OCI-LY3 (cell line): ENCODE measurements around the gene RHPN2.
"Not testable (repeated sequence)": the region's sequence is repeated elsewhere in the genome, so short reads cannot be mapped to it uniquely, and the experiment has no call there.

Experiments used
- H2AFZ ChIP-seq: fragments of 200-600, 300-600 bp; shearing (Covaris generic); 2 replicates; pipeline ENCODE4 v1.6.0; 2014; ENCODE audit warnings: antibody characterized with exemption, low read depth, low read length
- H3K27ac ChIP-seq: fragments of 200-600, 300-600 bp; sonication (generic); 2 replicates; pipeline ENCODE4 v1.5.1; 2014; ENCODE audit warnings: mild to moderate bottlenecking, low read length, moderate library complexity, mixed read lengths
- H3K27me3 ChIP-seq: fragments of 200-600, 300-600 bp; sonication (generic); 2 replicates; pipeline ENCODE4 v1.6.1; 2014; ENCODE audit warnings: low read depth, low read length, mixed read lengths
- H3K36me3 ChIP-seq: fragments of 200-600, 300-600 bp; sonication (generic); replicated peaks from 2 replicates; pipeline ENCODE3; 2014; ENCODE audit warnings: low read depth, low read length, mixed read lengths
- H3K4me1 ChIP-seq: fragments of 300-600, 200-600 bp; sonication (generic); 2 replicates; pipeline ENCODE4 v1.6.1; 2014; ENCODE audit warnings: low read length, mixed read lengths
- H3K4me2 ChIP-seq: fragments of 200-600, 300-600 bp; sonication (generic); 2 replicates; pipeline ENCODE4 v1.6.1; 2014; ENCODE audit warnings: low read length, mixed read lengths
- H3K4me3 ChIP-seq: fragments of 300-600, 200-600 bp; sonication (generic); 2 replicates; pipeline ENCODE4 v1.5.1; 2014; ENCODE audit warnings: antibody characterized with exemption, mild to moderate bottlenecking, low read length, moderate library complexity
- H3K79me2 ChIP-seq: fragments of 300-600, 200-600 bp; shearing (Covaris generic); 2 replicates; pipeline ENCODE4 v1.6.1; 2014; ENCODE audit warnings: mild to moderate bottlenecking, low read length, mixed read lengths
- H3K9ac ChIP-seq: fragments of 300-600, 200-600 bp; shearing (Covaris generic); 2 replicates; pipeline ENCODE4 v1.6.0; 2014; ENCODE audit warnings: mild to moderate bottlenecking, low read length, moderate library complexity
- H3K9me3 ChIP-seq: fragments of 200-600, 300-600 bp; shearing (Covaris generic); 2 replicates; pipeline ENCODE4 v1.6.1; 2014; ENCODE audit warnings: low read length, mixed read lengths; ENCODE audit not compliant: insufficient read depth
- H4K20me1 ChIP-seq: fragments of 200-600, 300-600 bp; sonication (generic); 2 replicates; pipeline ENCODE4 v1.6.1; 2016; ENCODE audit warnings: low read length, mixed read lengths; ENCODE audit not compliant: insufficient read depth
- CTCF ChIP-seq: fragments of 200-600, 300-600 bp; sonication (generic); IDR thresholded peaks from 2 replicates; pipeline ENCODE4 v1.5.1; 2014; ENCODE audit warnings: antibody characterized with exemption, low read length, low read depth
- EZH2phosphoT487 ChIP-seq: fragments of 200-600 bp; shearing (Covaris generic); IDR thresholded peaks from 2 replicates; pipeline ENCODE4 v1.6.1; 2018; ENCODE audit warnings: antibody characterized with exemption, mixed run types, low read depth

The RHPN2 gene

GRCh38 chr19:33035461-33035860, 29.2 kb downstream of the RHPN2 start:
- Histone ChIP-seq H3K4me3 (no peak overlapping the region), H3K9ac (no peak overlapping the region), H3K4me2 (no peak overlapping the region), H3K27me3 (peaks cover 4% of the 10 kb centered on the region; the same call in 1 of the 2 replicates), H2AFZ (no peak overlapping the region), H3K27ac (no peak overlapping the region), H3K9me3 (no peaks in the 10 kb centered on the region), H4K20me1 (no peaks in the 10 kb centered on the region), H3K79me2 (no peaks in the 10 kb centered on the region), H3K4me1 (no peaks in the 10 kb centered on the region), H3K36me3 (no peaks in the 10 kb centered on the region)
- TF ChIP-seq EZH2phosphoT487 (no peak), CTCF (no peak)

- TF ChIP-seq CTCF (no peak), EZH2phosphoT487 (no peak)
- Histone ChIP-seq H3K4me2 (no peak overlapping the region), H4K20me1 (no peaks in the 10 kb centered on the region), H3K27me3 (peaks cover 4% of the 10 kb centered on the region; the same call in 1 of the 2 replicates), H3K36me3 (no peaks in the 10 kb centered on the region), H3K4me1 (no peaks in the 10 kb centered on the region), H3K9me3 (no peaks in the 10 kb centered on the region), H3K79me2 (no peaks in the 10 kb centered on the region), H3K4me3 (no peak overlapping the region), H3K9ac (no peak overlapping the region), H2AFZ (no peak overlapping the region), H3K27ac (no peak overlapping the region)
These were observed 32.4 kb downstream of the RHPN2 start for GRCh38 chr19:33032218-33032781.

GRCh38 chr19:33029746-33030303, 34.9 kb downstream of the RHPN2 start:
- Histone ChIP-seq H3K27me3 (peaks cover 4% of the 10 kb centered on the region; the same call in 1 of the 2 replicates), H3K4me1 (no peaks in the 10 kb centered on the region), H3K9me3 (no peaks in the 10 kb centered on the region), H3K36me3 (no peaks in the 10 kb centered on the region), H3K27ac (no peak overlapping the region), H4K20me1 (no peaks in the 10 kb centered on the region), H3K79me2 (no peaks in the 10 kb centered on the region), H3K4me3 (no peak overlapping the region), H3K4me2 (no peak overlapping the region), H2AFZ (no peak overlapping the region), H3K9ac (no peak overlapping the region)
- no peak for TF ChIP-seq EZH2phosphoT487
- TF ChIP-seq CTCF = no peak

GRCh38 chr19:33026602-33027001, 38.1 kb downstream of the RHPN2 start:
- H3K4me3 ChIP-seq, H3K79me2 ChIP-seq, H3K4me2 ChIP-seq, H3K36me3 ChIP-seq, H3K9ac ChIP-seq, H3K27ac ChIP-seq, H4K20me1 ChIP-seq, H3K27me3 ChIP-seq, H2AFZ ChIP-seq, H3K4me1 ChIP-seq, H3K9me3 ChIP-seq: not testable (repeated sequence)

GRCh38 chr19:33025468-33026238, 39.0 kb downstream of the RHPN2 start:
- not testable (repeated sequence) for H3K4me2 ChIP-seq

More at GRCh38 chr19:33025468-33026238, 39.0 kb downstream of the RHPN2 start:
- not testable (repeated sequence) for H3K79me2 ChIP-seq, H3K9me3 ChIP-seq, H3K4me1 ChIP-seq, H3K27me3 ChIP-seq, H3K36me3 ChIP-seq, H3K4me3 ChIP-seq, H3K27ac ChIP-seq, H4K20me1 ChIP-seq, H3K9ac ChIP-seq, H2AFZ ChIP-seq
